GM21447 (cell line): ENCODE data around the gene SLC24A1.

Experiments used
- ATAC-seq: cut with Tn5 transposase; IDR thresholded peaks from one replicate; pipeline ENCODE4 v1.9.1; 2021; ENCODE audit not compliant: unreplicated experiment

The SLC24A1 gene

DNA sequence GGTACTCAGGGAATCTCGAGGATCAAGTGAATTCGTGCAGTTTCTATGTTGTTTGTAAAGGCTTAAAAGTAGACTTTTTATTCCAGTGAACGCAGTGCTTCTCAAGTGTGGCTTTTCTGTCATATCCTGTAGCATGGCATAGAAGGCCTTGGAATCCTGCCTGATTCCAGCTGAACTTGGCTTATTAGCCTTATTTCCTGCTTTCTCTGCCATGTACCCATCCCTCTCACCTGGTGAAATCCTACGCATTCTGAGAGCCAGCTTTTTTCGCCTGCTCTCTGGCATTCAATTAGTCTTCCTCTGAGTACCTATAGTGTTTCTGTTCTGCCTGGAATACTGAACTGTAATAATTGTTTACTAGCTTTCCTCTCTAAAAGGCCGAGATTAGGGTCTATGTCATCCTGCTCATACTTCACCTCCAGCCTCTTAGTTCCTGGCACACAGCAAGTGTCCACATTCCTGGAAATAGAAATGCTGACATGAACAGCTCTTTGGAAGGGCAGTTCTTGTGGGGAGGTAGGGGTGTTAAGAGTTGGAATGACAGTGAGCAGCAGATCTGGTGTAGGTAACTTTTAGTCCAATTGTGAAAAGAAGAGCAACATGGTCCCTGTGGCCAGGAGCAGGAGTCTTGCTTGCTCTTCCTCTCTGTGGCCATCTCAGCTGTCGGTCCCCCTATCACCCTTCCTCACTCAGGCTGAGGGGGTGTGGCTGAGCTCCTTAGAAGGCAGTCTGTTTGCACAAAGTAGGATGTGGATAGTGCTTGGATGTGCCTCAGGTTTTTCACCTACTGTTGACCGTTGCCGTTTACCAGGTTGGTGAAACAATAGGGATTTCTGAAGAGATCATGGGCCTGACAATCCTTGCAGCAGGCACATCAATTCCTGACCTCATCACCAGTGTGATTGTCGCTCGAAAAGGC is 30.4 kb downstream of the SLC24A1 start:
- ATAC-seq = no peak

- no peak for ATAC-seq
Observed at GRCh38 chr15:65653341-65653740, 31.6 kb downstream of the SLC24A1 start.

DNA sequence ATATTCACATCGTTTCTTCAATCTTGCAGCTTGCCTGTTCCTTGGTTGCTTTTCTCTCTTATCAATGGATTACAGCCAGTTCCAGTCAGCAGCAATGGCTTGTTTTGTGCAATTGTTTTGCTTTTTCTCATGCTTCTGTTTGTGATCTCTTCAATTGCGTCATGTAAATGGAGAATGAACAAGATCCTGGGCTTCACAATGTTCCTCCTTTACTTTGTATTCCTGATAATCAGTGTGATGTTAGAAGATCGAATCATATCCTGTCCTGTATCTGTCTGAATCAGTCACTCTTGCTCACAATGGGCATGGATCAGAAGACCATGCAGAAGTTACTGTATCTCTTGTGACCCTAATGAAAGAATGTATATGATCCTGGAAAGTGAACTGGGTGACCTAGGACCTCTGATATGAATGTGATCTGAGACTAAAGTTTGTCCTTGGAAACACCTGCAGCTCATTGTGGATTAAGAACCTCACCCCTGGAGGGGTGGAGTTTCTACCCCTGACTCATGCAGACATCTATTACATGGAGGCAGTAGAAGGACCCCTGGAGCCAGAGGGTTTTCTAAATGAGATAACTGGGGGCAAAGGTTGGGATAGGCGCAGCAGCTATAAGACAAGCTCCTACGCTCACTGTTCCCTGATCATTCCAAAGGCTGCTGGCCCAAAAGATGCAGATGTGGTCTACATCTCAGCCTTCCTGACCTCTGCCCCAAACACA is 32.2 kb downstream of the SLC24A1 start:
- ATAC-seq = no peak

DNA sequence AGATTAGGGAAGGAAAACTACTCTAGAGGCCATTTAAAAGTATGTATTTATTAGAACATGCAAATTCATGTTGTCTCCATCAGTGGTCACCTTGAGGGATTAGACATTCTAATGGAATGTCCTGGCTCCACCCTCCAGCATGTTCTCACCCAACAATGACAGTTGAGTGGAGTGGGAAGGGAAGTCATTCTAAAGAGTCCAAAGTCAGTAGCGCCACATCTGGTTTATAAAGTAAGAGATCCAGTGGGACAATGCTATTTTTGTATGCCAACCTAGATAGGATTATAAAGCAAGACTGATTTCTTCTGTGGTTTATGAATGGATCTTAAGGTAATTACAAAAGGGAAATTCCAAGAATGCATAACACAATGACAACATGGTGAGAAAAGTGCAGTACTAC is 33.3 kb downstream of the SLC24A1 start:
- ATAC-seq = no peak

DNA sequence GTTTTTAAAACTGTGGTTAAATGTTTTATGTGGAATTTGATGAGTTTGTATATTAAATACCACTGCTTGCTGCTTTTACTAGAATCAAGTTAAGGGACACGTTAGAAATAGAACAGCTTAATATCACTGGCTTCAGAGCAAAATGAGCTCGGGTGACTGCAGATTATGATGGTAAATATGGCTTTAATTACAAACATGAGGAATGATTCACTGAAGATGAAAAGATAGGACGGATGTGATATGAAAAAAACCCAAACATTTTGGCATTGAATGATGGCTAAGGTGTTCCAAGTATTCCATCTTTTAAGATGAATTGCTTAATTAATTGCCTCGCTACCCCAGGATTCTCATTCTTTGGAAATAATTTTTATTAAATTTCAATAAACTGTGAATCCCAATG is 33.7 kb downstream of the SLC24A1 start:
- ATAC-seq = no peak

GRCh38 chr15:65659502-65660052 is 37.8 kb downstream of the SLC24A1 start:
- no peak for ATAC-seq

DNA sequence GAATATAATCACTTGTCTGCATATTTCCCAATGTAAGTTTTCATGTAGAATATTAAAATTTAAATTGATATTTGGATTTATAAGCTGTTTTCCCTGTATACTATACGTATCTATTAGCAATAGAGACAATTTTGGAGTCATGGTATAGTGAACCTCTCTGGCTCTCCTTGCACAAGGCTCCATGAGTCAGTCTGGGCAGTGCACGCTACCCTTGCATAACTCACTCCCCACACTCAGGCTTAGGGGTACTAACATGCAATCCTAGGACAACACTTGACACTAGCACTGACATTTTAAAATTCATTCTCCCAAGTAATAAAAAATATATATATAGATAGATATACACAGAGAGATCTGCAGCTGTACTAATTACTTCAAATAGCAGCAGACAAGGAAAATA is 39.2 kb downstream of the SLC24A1 start:
- ATAC-seq = no peak

DNA sequence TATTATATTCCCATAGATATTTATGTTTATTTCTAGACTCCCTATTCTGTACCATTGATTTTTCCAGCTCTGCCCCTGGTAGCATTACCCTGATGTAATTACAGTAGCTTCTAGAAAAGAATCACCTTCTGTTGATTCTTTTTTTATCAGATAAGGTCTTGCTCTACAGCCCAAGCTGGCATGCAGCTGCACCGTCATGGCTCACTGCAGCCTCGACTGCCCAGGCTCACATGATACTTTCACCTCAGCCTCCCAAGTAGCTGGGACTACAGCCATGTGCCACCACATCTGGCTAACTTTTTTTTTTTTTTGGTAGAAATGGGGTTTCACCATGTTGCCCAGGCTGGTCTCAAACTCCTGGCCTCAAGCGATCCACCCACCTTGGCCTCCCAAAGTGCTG is 41.8 kb downstream of the SLC24A1 start:
- no peak for ATAC-seq

- ATAC-seq = no peak
Observed at GRCh38 chr15:65666257-65666656, 44.5 kb downstream of the SLC24A1 start.

GRCh38 chr15:65675551-65675950 is 53.8 kb downstream of the SLC24A1 start:
- ATAC-seq = no peak

- ATAC-seq = no peak
Observed at GRCh38 chr15:65676123-65676522, 54.4 kb downstream of the SLC24A1 start.

GRCh38 chr15:65680544-65680943 is 58.8 kb downstream of the SLC24A1 start:
- ATAC-seq = no peak

DNA sequence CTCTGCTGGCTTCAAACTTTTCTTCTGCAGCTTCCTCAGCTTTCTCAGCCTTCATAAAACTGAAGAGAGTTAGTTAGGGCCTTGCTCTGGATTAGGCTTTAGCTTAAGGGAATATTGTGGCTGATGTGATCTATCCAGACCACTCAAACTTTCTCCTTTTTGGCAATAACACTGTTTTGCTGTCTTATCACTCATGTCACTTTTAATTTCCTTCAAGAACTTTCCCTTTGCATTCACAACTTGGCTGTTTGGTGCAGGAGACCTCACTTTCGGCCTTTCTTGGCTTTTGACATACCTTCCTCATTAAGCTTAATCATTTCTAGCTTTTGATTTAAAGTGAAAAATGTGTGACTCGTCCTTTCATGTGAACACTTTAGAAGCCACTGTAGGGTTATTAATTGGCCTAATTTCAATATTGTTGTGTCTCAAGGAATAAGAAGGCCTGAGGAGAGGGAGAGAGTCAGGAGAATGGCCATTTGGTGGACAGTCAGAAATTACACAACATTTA is 60.7 kb downstream of the SLC24A1 start:
- no peak for ATAC-seq

DNA sequence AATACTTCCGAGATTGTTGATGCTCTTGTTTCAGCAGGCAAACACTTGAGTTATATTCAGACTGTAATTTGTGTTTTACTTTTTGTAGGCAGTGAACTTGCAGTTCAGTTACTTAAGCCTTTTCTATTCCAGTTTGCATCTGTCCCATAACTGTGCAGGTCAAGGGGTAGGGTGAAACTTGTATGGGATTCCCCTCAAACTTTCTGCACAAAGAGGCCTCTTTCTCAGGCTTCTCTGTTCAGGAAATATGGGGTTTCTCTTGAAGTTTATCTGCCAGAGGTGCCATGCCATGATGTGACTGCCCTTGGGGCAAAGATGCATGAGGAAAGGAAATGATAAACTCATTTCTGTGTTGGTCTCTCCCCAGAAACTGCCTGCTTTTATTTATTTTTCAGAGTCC is 66.7 kb downstream of the SLC24A1 start:
- no peak for ATAC-seq

DNA sequence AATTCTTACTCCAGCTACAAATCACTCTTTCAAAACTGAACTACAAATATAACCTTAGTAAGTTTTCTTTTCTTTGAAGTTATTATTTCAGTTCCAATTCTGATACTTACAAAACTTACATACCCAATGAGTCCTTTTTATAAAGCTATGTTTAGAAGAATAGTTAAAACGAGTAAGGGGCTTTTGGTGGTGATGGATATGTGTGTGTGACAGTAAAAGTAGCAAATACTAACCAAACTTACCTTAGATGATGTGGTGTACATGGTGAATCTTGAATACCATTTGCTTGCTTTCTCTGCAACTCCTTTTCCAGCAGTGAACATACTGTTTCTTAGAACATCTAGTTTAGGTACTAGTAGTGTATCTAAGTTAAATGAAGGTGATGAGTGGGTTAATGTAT is 68.4 kb downstream of the SLC24A1 start:
- ATAC-seq = no peak

DNA sequence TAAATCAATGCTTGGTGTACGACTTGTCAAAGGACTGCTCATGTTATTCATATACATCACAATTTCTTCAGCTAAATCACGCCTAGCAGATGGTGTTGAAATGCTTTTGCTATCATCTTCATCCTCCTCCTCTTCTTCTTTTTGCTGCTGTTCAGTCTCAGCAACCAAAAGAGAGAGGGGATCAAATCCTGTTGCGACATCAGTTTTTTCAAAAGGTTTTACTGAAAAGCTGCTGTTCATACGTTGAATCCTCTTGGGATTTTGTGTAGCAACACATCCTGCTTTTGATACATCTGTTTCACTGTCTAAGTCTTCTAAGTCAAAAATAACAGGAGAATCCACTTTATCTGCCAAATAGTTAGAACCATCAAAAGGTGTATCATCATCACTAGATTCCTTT is 69.0 kb downstream of the SLC24A1 start:
- ATAC-seq = no peak

GRCh38 chr15:65695081-65695480 is 73.3 kb downstream of the SLC24A1 start:
- no peak for ATAC-seq
